Measurements from ENCODE around the gene ZMYM1.
"Not testable (repeated sequence)": the region's sequence is repeated elsewhere in the genome, so short reads cannot be mapped to it uniquely, and the experiment has no call there.

ZMYM1 gene

GRCh38 chr1:35143737-35144508, 64.7 kb downstream of the ZMYM1 start:
- in situ Hi-C loops (cut with HindIII; ENCODE audit: low pct_ligation_motif_present, low sequenced_read_pairs): no loop called here
- Histone ChIP-seq H3K27ac (no peak overlapping the region), H3K4me3 (ENCODE audit: low read depth, low read length) (no peak overlapping the region), H3K27me3 (replicated peaks) (no peaks in the 10 kb centered on the region), H3K36me3 (replicated peaks) (no peaks in the 10 kb centered on the region)
- TF ChIP-seq, protein P1, sequence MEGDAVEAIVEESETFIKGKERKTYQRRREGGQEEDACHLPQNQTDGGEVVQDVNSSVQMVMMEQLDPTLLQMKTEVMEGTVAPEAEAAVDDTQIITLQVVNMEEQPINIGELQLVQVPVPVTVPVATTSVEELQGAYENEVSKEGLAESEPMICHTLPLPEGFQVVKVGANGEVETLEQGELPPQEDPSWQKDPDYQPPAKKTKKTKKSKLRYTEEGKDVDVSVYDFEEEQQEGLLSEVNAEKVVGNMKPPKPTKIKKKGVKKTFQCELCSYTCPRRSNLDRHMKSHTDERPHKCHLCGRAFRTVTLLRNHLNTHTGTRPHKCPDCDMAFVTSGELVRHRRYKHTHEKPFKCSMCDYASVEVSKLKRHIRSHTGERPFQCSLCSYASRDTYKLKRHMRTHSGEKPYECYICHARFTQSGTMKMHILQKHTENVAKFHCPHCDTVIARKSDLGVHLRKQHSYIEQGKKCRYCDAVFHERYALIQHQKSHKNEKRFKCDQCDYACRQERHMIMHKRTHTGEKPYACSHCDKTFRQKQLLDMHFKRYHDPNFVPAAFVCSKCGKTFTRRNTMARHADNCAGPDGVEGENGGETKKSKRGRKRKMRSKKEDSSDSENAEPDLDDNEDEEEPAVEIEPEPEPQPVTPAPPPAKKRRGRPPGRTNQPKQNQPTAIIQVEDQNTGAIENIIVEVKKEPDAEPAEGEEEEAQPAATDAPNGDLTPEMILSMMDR (IDR thresholded peaks at IDR 0.05; ENCODE audit: low read depth, low read length, missing control alignments): no peak
- no peak for DNase-seq

- DNase-seq; in situ Hi-C loops (cut with HindIII; ENCODE audit: low pct_ligation_motif_present, low sequenced_read_pairs); H3K4me3 ChIP-seq (ENCODE audit: low read depth, low read length); H3K27me3 ChIP-seq (replicated peaks); H3K27ac ChIP-seq; H3K36me3 ChIP-seq (replicated peaks): not testable (repeated sequence)
Observed at GRCh38 chr1:35145892-35146549, 66.8 kb downstream of the ZMYM1 start.

DNA sequence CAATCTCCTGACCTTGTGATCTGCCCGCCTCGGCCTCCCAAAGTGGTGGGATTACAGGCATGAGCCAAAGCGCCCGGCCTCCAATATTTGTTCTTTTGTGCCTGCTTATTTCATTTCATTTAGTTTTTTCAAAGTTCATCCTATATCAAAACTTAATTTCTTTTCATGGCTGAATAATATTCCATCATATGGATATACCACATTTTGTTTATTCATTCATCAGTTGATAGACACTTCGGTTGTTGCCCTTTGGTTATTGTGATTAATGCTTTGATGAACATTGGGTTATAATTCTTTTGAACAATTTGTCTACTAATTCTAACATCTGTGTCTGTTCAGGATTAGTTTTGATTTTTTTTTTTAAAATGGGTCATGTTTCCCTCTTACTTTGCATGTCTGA, 72.0 kb downstream of the ZMYM1 start:
- in situ Hi-C loops (cut with HindIII; ENCODE audit: low pct_ligation_motif_present, low sequenced_read_pairs): no loop called here
- TF ChIP-seq, protein P1 (IDR thresholded peaks at IDR 0.05; ENCODE audit: low read depth, low read length, missing control alignments): no peak

GRCh38 chr1:35164893-35165292, 85.7 kb downstream of the ZMYM1 start:
- TF ChIP-seq, protein P1 (IDR thresholded peaks at IDR 0.05; ENCODE audit: low read depth, low read length, missing control alignments): no peak
- in situ Hi-C loops (cut with HindIII; ENCODE audit: low pct_ligation_motif_present, low sequenced_read_pairs): no loop called here
- DNase-seq: no peak
- Histone ChIP-seq H3K36me3 (replicated peaks) (no peaks in the 10 kb centered on the region), H3K4me3 (ENCODE audit: low read depth, low read length) (no peak overlapping the region), H3K27me3 (replicated peaks) (no peaks in the 10 kb centered on the region), H3K27ac (no peak overlapping the region)

More for the DNA sequence above, 72.0 kb downstream of the ZMYM1 start:
- no peak overlapping the region for H3K4me3 ChIP-seq (ENCODE audit: low read depth, low read length)
- H3K27ac ChIP-seq: no peak overlapping the region
- no peaks in the 10 kb centered on the region for H3K27me3 ChIP-seq (replicated peaks)
- no peaks in the 10 kb centered on the region for H3K36me3 ChIP-seq (replicated peaks)
- DNase-seq: no peak

Data from brain microvascular endothelial cell (primary cell).